Measurements from ENCODE around the gene EFHD1. TPM values are rescaled to one million over a fixed set of nuclear protein-coding genes. Genes with fewer than 3 reads are reported as not detected.
"Not testable (repeated sequence)": the region's sequence is repeated elsewhere in the genome, so short reads cannot be mapped to it uniquely, and the experiment has no call there.

Gene EFHD1
- total and polyA plus RNA-seq, 2 of the 13 experiments (the other 11 are each of a cell fraction or from before 2014, with no cell fraction given): 0.09 TPM; not detected in 1

DNA sequence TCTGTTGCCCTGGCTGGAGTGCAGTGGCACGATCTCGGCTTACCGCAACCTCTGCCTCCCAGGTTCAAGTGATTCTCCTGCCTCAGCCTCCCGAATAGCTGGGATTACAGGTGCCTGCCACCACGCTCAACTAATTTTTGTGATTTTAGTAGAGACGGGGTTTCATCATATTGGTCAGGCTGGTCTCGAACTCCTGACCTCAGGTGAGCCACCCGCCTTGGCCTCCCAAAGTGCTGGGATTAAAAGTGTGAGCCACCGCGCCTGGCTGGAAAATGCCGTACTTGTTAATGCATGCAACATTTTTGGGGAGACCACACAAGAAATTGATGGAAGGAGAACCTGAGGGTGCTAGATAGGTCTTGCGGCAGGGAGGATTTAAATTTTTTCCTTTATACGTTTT, 57.7 kb downstream of the EFHD1 start:
- CTCF ChIA-PET (ENCODE audit: low intra/inter-chr PET ratio, low total read pairs); POLR2A ChIA-PET; BruUV-seq (replicated peaks); intact Hi-C loops (cut with micrococcal nuclease; ENCODE audit: unreplicated experiment); in situ Hi-C loops (cut with HindIII; ENCODE audit: extremely low pct_ligation_motif_present, low pct_unique_long_range_greater_than_20kb); FAIRE-seq; H3K79me2 ChIP-seq (ENCODE audit: insufficient read depth, low read length); H3K27ac ChIP-seq (ENCODE audit: extremely low read length, insufficient read depth, low read length); H3K9ac ChIP-seq (ENCODE audit: insufficient read depth, low read depth, low read length); H3K4me1 ChIP-seq (ENCODE audit: insufficient read depth, low read length); ATAC-seq; DNase-seq (ENCODE audit: low spot score); H3K4me3 ChIP-seq (replicated peaks in 1 of 3; ENCODE audit: insufficient read depth in 1 of 3, low read depth in 2 of 3, low read length in 3 of 3); H3K4me2 ChIP-seq (ENCODE audit: low read depth, low read length); H3K27me3 ChIP-seq (ENCODE audit: control insufficient read depth in 1 of 2, insufficient read depth in 2 of 2, low read length in 2 of 2); H4K20me1 ChIP-seq (ENCODE audit: insufficient read depth, low read length); H3K9me3 ChIP-seq (ENCODE audit: low read length); H3K36me3 ChIP-seq (replicated peaks in 1 of 2; ENCODE audit: control insufficient read depth in 1 of 2, insufficient read depth in 2 of 2, low read length in 2 of 2); H2AFZ ChIP-seq (ENCODE audit: low read length): not testable (repeated sequence)
- 75% methylated on average over 13 of the region's 13 CpGs for WGBS (ENCODE audit: low lambda C conversion rate)

GRCh38 chr2:232693344-232693743, 59.9 kb downstream of the EFHD1 start:
- FAIRE-seq (no peak), DNase-seq (ENCODE audit: low spot score) (no peak), ATAC-seq (no peak)
- POLR2A ChIA-PET: no interaction called here
- peaks cover 3% of the 10 kb centered on the region for H4K20me1 ChIP-seq (ENCODE audit: insufficient read depth, low read length)
- H2AFZ ChIP-seq (ENCODE audit: low read length): no peak overlapping the region
- CTCF ChIA-PET (ENCODE audit: low intra/inter-chr PET ratio, low total read pairs): no interaction called here
- no TSS peak for BruUV-seq (replicated peaks)
- H3K4me1 ChIP-seq (ENCODE audit: insufficient read depth, low read length): peaks cover 8% of the 10 kb centered on the region
- H3K4me3 ChIP-seq (replicated peaks in 1 of 3; ENCODE audit: insufficient read depth in 1 of 3, low read depth in 2 of 3, low read length in 3 of 3): no peak overlapping the region
- H3K36me3 ChIP-seq (replicated peaks in 1 of 2; ENCODE audit: control insufficient read depth in 1 of 2, insufficient read depth in 2 of 2, low read length in 2 of 2): no peaks in the 10 kb centered on the region
- peaks cover 10% of the 10 kb centered on the region for H3K79me2 ChIP-seq (ENCODE audit: insufficient read depth, low read length)
- no peaks in the 10 kb centered on the region; a peak in 1 of 5 replicates for H3K27me3 ChIP-seq (ENCODE audit: control insufficient read depth in 1 of 2, insufficient read depth in 2 of 2, low read length in 2 of 2)
- no peak overlapping the region for H3K9ac ChIP-seq (ENCODE audit: insufficient read depth, low read depth, low read length)
- intact Hi-C loops (cut with micrococcal nuclease; ENCODE audit: unreplicated experiment) (no loop called here), in situ Hi-C loops (cut with HindIII; ENCODE audit: extremely low pct_ligation_motif_present, low pct_unique_long_range_greater_than_20kb) (no loop called here)
- H3K27ac ChIP-seq (ENCODE audit: extremely low read length, insufficient read depth, low read length): no peak overlapping the region
- peak; percentile 53; the same call in 1 of the 2 replicates for TF ChIP-seq ZNF121 (CRISPR knock-in tag; IDR thresholded peaks at IDR 0.05)
- TF ChIP-seq, protein P1, sequence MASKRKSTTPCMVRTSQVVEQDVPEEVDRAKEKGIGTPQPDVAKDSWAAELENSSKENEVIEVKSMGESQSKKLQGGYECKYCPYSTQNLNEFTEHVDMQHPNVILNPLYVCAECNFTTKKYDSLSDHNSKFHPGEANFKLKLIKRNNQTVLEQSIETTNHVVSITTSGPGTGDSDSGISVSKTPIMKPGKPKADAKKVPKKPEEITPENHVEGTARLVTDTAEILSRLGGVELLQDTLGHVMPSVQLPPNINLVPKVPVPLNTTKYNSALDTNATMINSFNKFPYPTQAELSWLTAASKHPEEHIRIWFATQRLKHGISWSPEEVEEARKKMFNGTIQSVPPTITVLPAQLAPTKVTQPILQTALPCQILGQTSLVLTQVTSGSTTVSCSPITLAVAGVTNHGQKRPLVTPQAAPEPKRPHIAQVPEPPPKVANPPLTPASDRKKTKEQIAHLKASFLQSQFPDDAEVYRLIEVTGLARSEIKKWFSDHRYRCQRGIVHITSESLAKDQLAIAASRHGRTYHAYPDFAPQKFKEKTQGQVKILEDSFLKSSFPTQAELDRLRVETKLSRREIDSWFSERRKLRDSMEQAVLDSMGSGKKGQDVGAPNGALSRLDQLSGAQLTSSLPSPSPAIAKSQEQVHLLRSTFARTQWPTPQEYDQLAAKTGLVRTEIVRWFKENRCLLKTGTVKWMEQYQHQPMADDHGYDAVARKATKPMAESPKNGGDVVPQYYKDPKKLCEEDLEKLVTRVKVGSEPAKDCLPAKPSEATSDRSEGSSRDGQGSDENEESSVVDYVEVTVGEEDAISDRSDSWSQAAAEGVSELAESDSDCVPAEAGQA (IDR thresholded peaks at IDR 0.05; ENCODE audit: low read depth): no peak
- TF ChIP-seq, protein P1 (CRISPR knock-in tag; IDR thresholded peaks at IDR 0.05; ENCODE audit: borderline replicate concordance): no peak
- WGBS (ENCODE audit: low lambda C conversion rate): 53% methylated on average over 4 of the region's 4 CpGs
- H3K9me3 ChIP-seq (ENCODE audit: low read length): no peaks in the 10 kb centered on the region
- no peak overlapping the region for H3K4me2 ChIP-seq (ENCODE audit: low read depth, low read length)

Measured in HepG2 (cell line).